Ishikawa (cell line): ENCODE measurements around the gene GARIN3.

Experiments
- CEBPB ChIP-seq: IDR thresholded peaks from 2 replicates; pipeline ENCODE4 v1.6.1; 2012
- CREB1 ChIP-seq: IDR thresholded peaks from 2 replicates; pipeline ENCODE4 v1.6.1; 2012; ENCODE audit warnings: low read depth
- EGR1 ChIP-seq: IDR thresholded peaks from 2 replicates; pipeline ENCODE4 v1.6.1; 2012
- EP300 ChIP-seq: IDR thresholded peaks from 2 replicates; pipeline ENCODE4 v1.6.1; 2012; ENCODE audit warnings: borderline replicate concordance
- FOXM1 ChIP-seq: IDR thresholded peaks from 2 replicates; pipeline ENCODE4 v1.6.1; 2012; ENCODE audit warnings: low read depth, borderline replicate concordance
- MAX ChIP-seq: IDR thresholded peaks from 2 replicates; pipeline ENCODE4 v1.6.1; 2012
- NFIC ChIP-seq: IDR thresholded peaks from 2 replicates; pipeline ENCODE4 v1.6.1; 2012
- RAD21 ChIP-seq: IDR thresholded peaks from 2 replicates; pipeline ENCODE4 v1.6.1; 2012; ENCODE audit warnings: low read depth
- REST ChIP-seq: IDR thresholded peaks from 2 replicates; pipeline ENCODE4 v1.6.1; 2012; ENCODE audit warnings: low read depth, mild to moderate bottlenecking
- TAF1 ChIP-seq: IDR thresholded peaks from 2 replicates; pipeline ENCODE4 v1.6.1; 2012; ENCODE audit warnings: low read depth, mild to moderate bottlenecking
- TCF12 ChIP-seq: IDR thresholded peaks from 2 replicates; pipeline ENCODE4 v1.6.1; 2012; ENCODE audit warnings: low read depth
- TEAD4 ChIP-seq: IDR thresholded peaks from 2 replicates; pipeline ENCODE4 v1.6.1; 2012
- USF1 ChIP-seq: IDR thresholded peaks from 2 replicates; pipeline ENCODE4 v1.6.1; 2012
- YY1 ChIP-seq: IDR thresholded peaks from 2 replicates; pipeline ENCODE4 v1.6.1; 2012; ENCODE audit warnings: low read depth
- ZBTB7A ChIP-seq: IDR thresholded peaks from 2 replicates; pipeline ENCODE4 v1.6.1; 2012; ENCODE audit warnings: low read depth

GARIN3 gene

GRCh38 chr5:157182143-157182757 is 16.2 kb upstream of the GARIN3 start:
- TF ChIP-seq EGR1 (no peak), CEBPB (no peak), FOXM1 (no peak)

- TF ChIP-seq YY1 (no peak), CEBPB (no peak), ZBTB7A (no peak), TAF1 (no peak), TCF12 (no peak), NFIC (no peak), MAX (no peak), REST (no peak), TEAD4 (no peak)
Measured at GRCh38 chr5:157180374-157181264, 14.6 kb upstream of the GARIN3 start, which contains the start of gene ITK. ITK (plus strand) TSS chr5:157180840; CDS start chr5:157180978, 138 bp downstream.

- TF ChIP-seq REST: no peak
- TF ChIP-seq FOXM1: no peak
- TF ChIP-seq CREB1: no peak
- TF ChIP-seq CEBPB: no peak
- no peak for TF ChIP-seq RAD21
- TF ChIP-seq EP300: no peak
- no peak for TF ChIP-seq EGR1
- no peak for TF ChIP-seq USF1
- TF ChIP-seq TCF12: no peak
- TF ChIP-seq YY1: no peak
- TF ChIP-seq TAF1: no peak
- TF ChIP-seq TEAD4: no peak
- no peak for TF ChIP-seq ZBTB7A
- TF ChIP-seq MAX: no peak
- no peak for TF ChIP-seq NFIC
Measured at GRCh38 chr5:157178966-157179365, 12.9 kb upstream of the GARIN3 start.

- no peak for TF ChIP-seq NFIC
- TF ChIP-seq ZBTB7A: no peak
Measured at GRCh38 chr5:157177953-157178352, 11.9 kb upstream of the GARIN3 start.

GRCh38 chr5:157175071-157175612 is 9.1 kb upstream of the GARIN3 start:
- TF ChIP-seq RAD21: no peak
- no peak for TF ChIP-seq TCF12
- TF ChIP-seq MAX: no peak
- no peak for TF ChIP-seq REST
- TF ChIP-seq EP300: no peak
- TF ChIP-seq CREB1: no peak
